GM12878 (cell line): Measurements from ENCODE around the gene VPS13C. TPM values are rescaled to one million over a fixed set of nuclear protein-coding genes. Genes with fewer than 3 reads are reported as not detected.

ENCODE experiments used
- ATAC-seq: fragments of 200-7000 bp; cut with Tn5 transposase; 3 replicates; pipeline ENCODE4 v1.9.1; 2020; ENCODE audit warnings: mild to moderate bottlenecking, moderate library complexity
- BruUV-seq: library from RNA; stranded (reverse); fragments of 400-500 nt; replicated peaks from 2 replicates; lab custom pipeline; 2021; lab: Mats Ljungman, UMichigan
- CTCF ChIA-PET: fragments of 300-600 bp; sonication (Branson Sonifier 250); formaldehyde crosslinking; extraction: SDS; loops from one replicate; lab custom pipeline; 2021; ENCODE audit warnings: inconsistent platforms; lab: Yijun Ruan, JAX
- POLR2A ChIA-PET: fragments of 350-600 bp; formaldehyde crosslinking; extraction: SDS; loops from one replicate; lab custom pipeline; 2021; ENCODE audit warnings: inconsistent platforms; lab: Charles Lee
- RAD21 ChIA-PET: fragments of 300-600 bp; sonication (Branson Sonifier 250); formaldehyde crosslinking; loops from one replicate; lab custom pipeline; 2023; ENCODE audit warnings: antibody characterized with exemption; ENCODE audit not compliant: unreplicated experiment; lab: Charles Lee
- SMC1A ChIA-PET: fragments of 300-600 bp; sonication (Branson Sonifier 250); formaldehyde crosslinking; loops from one replicate; lab custom pipeline; 2023; ENCODE audit not compliant: unreplicated experiment, uncharacterized antibody; lab: Charles Lee
- DNase-seq: peaks from one replicate; pipeline ENCODE4 v3.0.0-alpha.2; 2011; ENCODE audit warnings: low read depth, low spot score
- FAIRE-seq: peaks from 3 replicates; lab custom pipeline; 2011; peaks lifted over from hg19 to GRCh38; lab: Jason Lieb, UNC
- H2AFZ ChIP-seq: 2 replicates; pipeline ENCODE4 v1.6.0; 2011; ENCODE audit warnings: low read depth, low read length, control low read depth; ENCODE audit not compliant: control insufficient read depth
- H3K27ac ChIP-seq: 2 replicates; pipeline ENCODE4 v1.5.1; 2011; ENCODE audit warnings: control low read depth; ENCODE audit not compliant: control insufficient read depth, insufficient read depth
- H3K27me3 ChIP-seq, 2 experiments: replicated peaks in 1 of 2; 2 replicates each; pipeline versions ENCODE4 v1.6.0 to v1.6.1; 2011; ENCODE audit warnings: low read length in 1 of 2; ENCODE audit not compliant: control insufficient read depth in 2 of 2, insufficient read depth in 2 of 2
- H3K36me3 ChIP-seq, 2 experiments: 2 replicates each; pipeline ENCODE4 v1.5.1; 2011; ENCODE audit warnings: low read length in 1 of 2; ENCODE audit not compliant: control insufficient read depth in 2 of 2, insufficient read depth in 2 of 2
- H3K4me1 ChIP-seq: 2 replicates; pipeline ENCODE4 v1.6.1; 2011; ENCODE audit warnings: mild to moderate bottlenecking, low read length, moderate library complexity, mixed read lengths; ENCODE audit not compliant: control insufficient read depth, insufficient read depth
- H3K4me2 ChIP-seq: 2 replicates; pipeline ENCODE4 v1.6.0; 2011; ENCODE audit warnings: control low read depth; ENCODE audit not compliant: control insufficient read depth, insufficient read depth
- H3K4me3 ChIP-seq: fragments of 200-600 bp; sonication (generic); 2 replicates; pipeline ENCODE4 v1.5.1; 2016
- H3K79me2 ChIP-seq: 2 replicates; pipeline ENCODE4 v1.6.0; 2011; ENCODE audit warnings: low read length; ENCODE audit not compliant: control insufficient read depth, insufficient read depth
- H3K9ac ChIP-seq: 2 replicates; pipeline ENCODE4 v1.8.0; 2011; ENCODE audit warnings: low read length, control low read depth, mixed read lengths; ENCODE audit not compliant: control insufficient read depth, insufficient read depth
- H3K9me3 ChIP-seq: replicated peaks from 3 replicates; pipeline ENCODE4 v1.5.1; 2011; ENCODE audit warnings: mild to moderate bottlenecking, low read length; ENCODE audit not compliant: control insufficient read depth, insufficient read depth
- H4K20me1 ChIP-seq: 2 replicates; pipeline ENCODE4 v1.6.0; 2011; ENCODE audit not compliant: control insufficient read depth, insufficient read depth
- ATF7 ChIP-seq: fragments of 450-650 bp; IDR thresholded peaks from 2 replicates; pipeline ENCODE4 v1.6.1; 2016; ENCODE audit warnings: low read depth, mild to moderate bottlenecking
- ETV6 ChIP-seq, 2 experiments: fragments of 450-650 bp in 1 of 2; IDR thresholded peaks in 1 of 2; conservative IDR thresholded peaks in 1 of 2; 2 replicates each; pipeline ENCODE4 v1.6.1; 2014; ENCODE audit warnings: antibody characterized with exemption in 1 of 2, borderline replicate concordance in 1 of 2, low read depth in 1 of 2, mild to moderate bottlenecking in 1 of 2, moderate library complexity in 1 of 2
- JUNB ChIP-seq: IDR thresholded peaks from 2 replicates; pipeline ENCODE4 v1.6.1; 2016; ENCODE audit warnings: antibody characterized with exemption, mild to moderate bottlenecking
- NFIC ChIP-seq: IDR thresholded peaks from 2 replicates; pipeline ENCODE4 v1.6.1; 2012; ENCODE audit warnings: low read depth, mild to moderate bottlenecking, inconsistent platforms, low read length, moderate library complexity
- SMAD5 ChIP-seq: IDR thresholded peaks from 2 replicates; pipeline ENCODE4 v1.6.1; 2016; ENCODE audit warnings: antibody characterized with exemption, low read depth
- SPI1 ChIP-seq: IDR thresholded peaks from 2 replicates; pipeline ENCODE4 v1.6.1; 2011; ENCODE audit warnings: low read depth, mild to moderate bottlenecking, low read length, moderate library complexity, borderline replicate concordance; ENCODE audit not compliant: insufficient read depth
- SRF ChIP-seq, 2 experiments: IDR thresholded peaks; 2 replicates each; pipeline ENCODE4 v1.6.1; 2011; ENCODE audit warnings: low read depth in 2 of 2, low read length in 2 of 2, mild to moderate bottlenecking in 1 of 2, moderate library complexity in 1 of 2
- TBL1XR1 ChIP-seq: IDR thresholded peaks from 2 replicates; pipeline ENCODE4 v1.6.1; 2012; ENCODE audit warnings: low read depth, low read length, improper control_type of control experiment
- ZNF24 ChIP-seq: fragments of 450-650 bp; IDR thresholded peaks from 2 replicates; pipeline ENCODE4 v1.6.1; 2017; ENCODE audit warnings: antibody characterized with exemption, mild to moderate bottlenecking
- ZNF384 ChIP-seq: IDR thresholded peaks from 2 replicates; pipeline ENCODE4 v1.6.1; 2012; ENCODE audit warnings: low read depth, mild to moderate bottlenecking, low read length, improper control_type of control experiment, borderline replicate concordance
- WGBS: methylation state at CpG from one replicate; pipeline ENCODE4 v1.1.6; 2016; ENCODE audit warnings: low lambda C conversion rate; ENCODE audit not compliant: insufficient replicate concordance, insufficient coverage; ENCODE audit errors: missing lambda C conversion rate; 5-methylcytosine and 5-hydroxymethylcytosine counted together
- in situ Hi-C: fragments of 300-500 bp; cut with MboI; formaldehyde crosslinking; loops from 9 replicates; pipeline ENCODE4 v1.14.3; 2018; ENCODE audit warnings: mixed read lengths
- intact Hi-C: fragments of 100-400 bp; cut with micrococcal nuclease; formaldehyde crosslinking; loops from one replicate; pipeline ENCODE4 v1.14.2; 2022; ENCODE audit not compliant: unreplicated experiment
- polyA plus RNA-seq, 11 experiments: library from polyadenylated mRNA; depleted of rRNA in 4 of 11; unstranded in 6 of 11; stranded (reverse) in 5 of 11; fragments of >200 nt; fragmentation: Nextera tagmentation in 4 of 11; fragmentation: Illumina TruSeq in 1 of 11; extraction: Ambion mirVana in 4 of 11; extraction: Trizol in 1 of 11; gene quantifications; 1 replicate in 1 of 11; 2 replicates in 10 of 11; pipeline versions ENCODE4 v1.2.1 to v1.2.3, GENCODE V29; 2011 to 2016; ENCODE audit warnings: inconsistent platforms in 2 of 11, missing spikeins in 2 of 11, low read depth in 1 of 11
- total RNA-seq, 4 experiments: library from RNA; depleted of rRNA in 3 of 4; stranded (reverse); fragments of >200 nt in 3 of 4; fragmentation: Illumina TruSeq in 1 of 4; extraction: Trizol in 1 of 4; gene quantifications; 2 replicates each; pipeline versions ENCODE4 v1.2.1 to v1.2.3, GENCODE V29; 2013 to 2021
- TF ChIP-seq, protein P1 (sequence below): fragments of 450-650 bp; IDR thresholded peaks from 2 replicates; pipeline ENCODE4 v1.6.1; 2017; ENCODE audit warnings: low read depth, mild to moderate bottlenecking, moderate library complexity
- TF ChIP-seq, protein P2 (sequence below): fragments of 450-650 bp; IDR thresholded peaks from 2 replicates; pipeline ENCODE4 v1.6.1; 2016; ENCODE audit warnings: mild to moderate bottlenecking

Gene VPS13C
- total and polyA plus RNA-seq, 10 of the 15 experiments (the other 5 are each of a cell fraction or from before 2014, with no cell fraction given): 9.3 to 53.1 (median 31.8) TPM

DNA sequence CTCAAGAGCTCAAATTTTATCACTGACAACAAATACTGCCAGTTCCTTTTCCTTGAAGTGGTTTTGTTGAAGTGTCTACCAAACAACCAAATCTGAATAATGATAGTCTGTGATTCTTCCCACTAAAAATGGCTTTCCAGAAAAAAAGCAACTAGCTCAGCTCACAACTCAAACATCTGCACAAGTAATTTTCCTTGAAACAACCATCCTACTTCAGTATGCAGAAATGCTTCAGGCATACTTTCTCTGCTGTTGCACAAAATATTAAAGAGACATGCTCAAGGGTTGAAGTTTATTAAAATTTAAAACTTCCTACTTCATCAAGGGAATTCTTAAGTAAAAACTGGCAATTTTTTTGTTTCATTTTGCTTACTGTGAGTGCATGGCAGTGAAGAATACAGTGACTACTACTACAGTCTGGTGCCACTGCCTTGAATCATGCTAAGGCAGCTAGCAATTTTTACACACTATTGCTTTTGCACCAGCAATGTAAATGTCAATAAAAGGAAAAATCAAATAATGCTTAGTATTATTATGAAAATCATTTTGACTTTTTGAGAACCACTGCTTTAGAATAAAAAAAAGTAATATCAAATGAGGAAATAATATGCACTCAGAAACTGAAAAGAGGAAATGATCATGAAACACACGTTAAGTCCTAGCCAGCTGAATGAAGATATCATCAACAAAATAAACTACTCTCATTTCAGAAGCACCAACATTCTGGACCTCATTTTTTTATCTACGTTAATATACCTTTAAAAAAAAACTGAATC lies 33.6 kb downstream of the VPS13C start:
- H3K9ac ChIP-seq: no peak overlapping the region
- 2% methylated on average over 2 of the region's 2 CpGs for WGBS

More for the DNA sequence above, 33.6 kb downstream of the VPS13C start:
- BruUV-seq: no TSS peak
- H3K9me3 ChIP-seq: no peaks in the 10 kb centered on the region
- H3K4me1 ChIP-seq: peaks cover 21% of the 10 kb centered on the region; the same call in 1 of the 2 replicates
- in situ Hi-C loops: no loop called here
- no peak overlapping the region for H2AFZ ChIP-seq
- ATAC-seq: peak; percentile 94
- no peak overlapping the region for H3K4me3 ChIP-seq
- H3K4me2 ChIP-seq: peak overlapping the region; percentile 45; the same call in 1 of the 2 replicates
- SMC1A ChIA-PET: interaction anchor here (0.7 to 3.4 kb wide), 10 partner anchors 11 to 97 kb away, joined by 3 to 20 read pairs (median 4); partner anchors contain the start of gene VPS13C
- no peaks in the 10 kb centered on the region for H4K20me1 ChIP-seq
- intact Hi-C loops: no loop called here
- POLR2A ChIA-PET: interaction anchor here (0.6 to 1.3 kb wide), 3 partner anchors 32 to 40 kb away, joined by 4 read pairs; partner anchors contain the start of gene C2CD4A
- H3K27ac ChIP-seq: peak overlapping the region; percentile 54; the same call in 1 of the 2 replicates
- peaks cover 0 to 6% of the 10 kb centered on the region in 2 experiments; a peak in 1 of 4 replicates for H3K36me3 ChIP-seq
- no peaks in the 10 kb centered on the region for H3K27me3 ChIP-seq
- peak; percentile 38 for FAIRE-seq
- no peaks in the 10 kb centered on the region; the same call in 1 of the 2 replicates for H3K79me2 ChIP-seq
- CTCF ChIA-PET: interaction anchor here (0.7 to 2.0 kb wide), 8 partner anchors 9 to 85 kb away, joined by 3 to 13 read pairs (median 3); partner anchors contain the start of gene VPS13C
- TF ChIP-seq ZNF24: peak; percentile 74
- TF ChIP-seq JUNB: peak; percentile 23
- TF ChIP-seq, protein P1, sequence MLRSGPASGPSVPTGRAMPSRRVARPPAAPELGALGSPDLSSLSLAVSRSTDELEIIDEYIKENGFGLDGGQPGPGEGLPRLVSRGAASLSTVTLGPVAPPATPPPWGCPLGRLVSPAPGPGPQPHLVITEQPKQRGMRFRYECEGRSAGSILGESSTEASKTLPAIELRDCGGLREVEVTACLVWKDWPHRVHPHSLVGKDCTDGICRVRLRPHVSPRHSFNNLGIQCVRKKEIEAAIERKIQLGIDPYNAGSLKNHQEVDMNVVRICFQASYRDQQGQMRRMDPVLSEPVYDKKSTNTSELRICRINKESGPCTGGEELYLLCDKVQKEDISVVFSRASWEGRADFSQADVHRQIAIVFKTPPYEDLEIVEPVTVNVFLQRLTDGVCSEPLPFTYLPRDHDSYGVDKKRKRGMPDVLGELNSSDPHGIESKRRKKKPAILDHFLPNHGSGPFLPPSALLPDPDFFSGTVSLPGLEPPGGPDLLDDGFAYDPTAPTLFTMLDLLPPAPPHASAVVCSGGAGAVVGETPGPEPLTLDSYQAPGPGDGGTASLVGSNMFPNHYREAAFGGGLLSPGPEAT: peak; percentile 76; the same call in 1 of the 2 replicates
- TF ChIP-seq, protein P2, sequence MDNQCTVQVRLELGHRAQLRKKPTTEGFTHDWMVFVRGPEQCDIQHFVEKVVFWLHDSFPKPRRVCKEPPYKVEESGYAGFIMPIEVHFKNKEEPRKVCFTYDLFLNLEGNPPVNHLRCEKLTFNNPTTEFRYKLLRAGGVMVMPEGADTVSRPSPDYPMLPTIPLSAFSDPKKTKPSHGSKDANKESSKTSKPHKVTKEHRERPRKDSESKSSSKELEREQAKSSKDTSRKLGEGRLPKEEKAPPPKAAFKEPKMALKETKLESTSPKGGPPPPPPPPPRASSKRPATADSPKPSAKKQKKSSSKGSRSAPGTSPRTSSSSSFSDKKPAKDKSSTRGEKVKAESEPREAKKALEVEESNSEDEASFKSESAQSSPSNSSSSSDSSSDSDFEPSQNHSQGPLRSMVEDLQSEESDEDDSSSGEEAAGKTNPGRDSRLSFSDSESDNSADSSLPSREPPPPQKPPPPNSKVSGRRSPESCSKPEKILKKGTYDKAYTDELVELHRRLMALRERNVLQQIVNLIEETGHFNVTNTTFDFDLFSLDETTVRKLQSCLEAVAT: peak; percentile 99
- TF ChIP-seq SRF (IDR thresholded peaks at IDR 0.05; ENCODE audit: low read depth in 2 of 2, low read length in 2 of 2): no peak
- TF ChIP-seq ATF7: 0 out of 2 replicates have a peak, but pooled peaks have one; percentile 14
- TF ChIP-seq ZNF384: peak; percentile 80; the same call in 1 of the 2 replicates
- TF ChIP-seq ETV6 (conservative IDR thresholded peaks at IDR 0.05 in 1 of 2, IDR thresholded peaks at IDR 0.05 in 1 of 2; ENCODE audit: borderline replicate concordance in 1 of 2, low read depth in 1 of 2): peak in 1 of 2 experiments; percentile 27; a peak in 1 of 4 replicates
- TF ChIP-seq SPI1: peak; percentile 88
- TF ChIP-seq NFIC: peak; percentile 30; the same call in 1 of the 2 replicates
- TF ChIP-seq TBL1XR1: no peak
- TF ChIP-seq SMAD5: no peak
- RAD21 ChIA-PET: interaction anchor here (1.5 to 3.3 kb wide), 2 partner anchors 9 to 33 kb away, joined by 3 to 14 read pairs; partner anchors contain the start of gene VPS13C
- no peak for DNase-seq
